Activated B cell treated with CpG ODN at 0.5 μM for 24 hours (primary cell): Measurements from ENCODE around the gene CCDC154. TPM values are rescaled to one million over a fixed set of nuclear protein-coding genes. Genes with fewer than 3 reads are reported as not detected.

Experiments
- ATAC-seq: fragments of 200-7000 bp; cut with Tn5 transposase; one replicate; pipeline ENCODE4 v1.10.0; 2021; ENCODE audit warnings: low read depth, mild to moderate bottlenecking, moderate library complexity
- CTCF ChIA-PET: fragments of 350-600 bp; sonication (Branson Sonifier 250); formaldehyde crosslinking; loops from one replicate; lab custom pipeline; 2021; ENCODE audit warnings: antibody characterized with exemption; lab: Charles Lee
- POLR2A ChIA-PET: fragments of 350-600 bp; sonication (Branson Sonifier 250); formaldehyde crosslinking; loops from one replicate; lab custom pipeline; 2021; ENCODE audit warnings: antibody characterized with exemption; lab: Charles Lee
- DNase-seq: peaks from one replicate; pipeline ENCODE4 v3.0.0; 2022
- H3K27ac Mint-ChIP-seq: one replicate; pipeline ENCODE4 v1.8.0; 2020; ENCODE audit warnings: mixed read lengths
- H3K27me3 Mint-ChIP-seq: one replicate; pipeline ENCODE4 v1.8.0; 2021; ENCODE audit warnings: mixed read lengths
- H3K36me3 Mint-ChIP-seq: one replicate; pipeline ENCODE4 v1.8.0; 2021; ENCODE audit warnings: low read depth, mixed read lengths
- H3K4me1 Mint-ChIP-seq: one replicate; pipeline ENCODE4 v1.8.0; 2021; ENCODE audit warnings: mixed read lengths
- H3K4me3 Mint-ChIP-seq: one replicate; pipeline ENCODE4 v1.8.0; 2020; ENCODE audit warnings: mild to moderate bottlenecking, mixed read lengths
- H3K9me3 Mint-ChIP-seq: one replicate; pipeline ENCODE4 v1.8.0; 2020; ENCODE audit warnings: mixed read lengths
- intact Hi-C: fragments of 100-400 bp; cut with micrococcal nuclease; formaldehyde crosslinking; loops from one replicate; pipeline ENCODE4 v1.15.1; 2024
- total RNA-seq: library from RNA; stranded (reverse); gene quantifications from 2 replicates; pipeline ENCODE4 v1.2.3, GENCODE V29; 2022
- TF ChIP-seq, protein P1 (sequence below): fragments of 200-600 bp; IDR thresholded peaks from one replicate; pipeline ENCODE4 v1.8.0; 2022; ENCODE audit warnings: antibody characterized with exemption, mild to moderate bottlenecking

Gene CCDC154
- total RNA-seq, 1 donor from 2014 or later, result 6.7 TPM

DNA sequence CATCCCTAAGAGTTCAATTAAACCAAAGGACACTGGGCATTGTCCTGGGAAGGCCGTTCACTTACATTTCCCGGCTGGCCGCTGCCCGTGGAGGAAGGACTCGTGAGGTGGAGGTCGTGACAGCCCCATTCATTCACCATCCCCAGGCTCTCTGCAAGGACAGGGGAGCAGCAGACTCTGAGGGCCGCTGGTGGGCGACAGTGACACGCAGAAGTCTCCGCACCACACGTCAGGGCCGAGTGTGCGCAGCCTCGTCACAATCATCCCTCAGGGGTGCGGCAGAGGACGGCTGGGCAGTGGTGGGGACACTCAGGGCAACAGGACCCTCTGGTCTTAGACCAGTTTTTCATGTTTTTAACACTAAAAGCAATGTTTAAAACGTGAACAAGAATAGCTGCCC lies 51.5 kb downstream of the CCDC154 start:
- ATAC-seq, result no peak
- Mint-ChIP-seq H3K36me3 (peaks cover 56% of the 10 kb centered on the region), H3K4me1 (no peaks in the 10 kb centered on the region), H3K9me3 (no peaks in the 10 kb centered on the region), H3K27ac (no peak overlapping the region), H3K4me3 (no peak overlapping the region), H3K27me3 (no peaks in the 10 kb centered on the region)
- no peak for DNase-seq
- CTCF ChIA-PET, result no interaction called here
- TF ChIP-seq, protein P1, sequence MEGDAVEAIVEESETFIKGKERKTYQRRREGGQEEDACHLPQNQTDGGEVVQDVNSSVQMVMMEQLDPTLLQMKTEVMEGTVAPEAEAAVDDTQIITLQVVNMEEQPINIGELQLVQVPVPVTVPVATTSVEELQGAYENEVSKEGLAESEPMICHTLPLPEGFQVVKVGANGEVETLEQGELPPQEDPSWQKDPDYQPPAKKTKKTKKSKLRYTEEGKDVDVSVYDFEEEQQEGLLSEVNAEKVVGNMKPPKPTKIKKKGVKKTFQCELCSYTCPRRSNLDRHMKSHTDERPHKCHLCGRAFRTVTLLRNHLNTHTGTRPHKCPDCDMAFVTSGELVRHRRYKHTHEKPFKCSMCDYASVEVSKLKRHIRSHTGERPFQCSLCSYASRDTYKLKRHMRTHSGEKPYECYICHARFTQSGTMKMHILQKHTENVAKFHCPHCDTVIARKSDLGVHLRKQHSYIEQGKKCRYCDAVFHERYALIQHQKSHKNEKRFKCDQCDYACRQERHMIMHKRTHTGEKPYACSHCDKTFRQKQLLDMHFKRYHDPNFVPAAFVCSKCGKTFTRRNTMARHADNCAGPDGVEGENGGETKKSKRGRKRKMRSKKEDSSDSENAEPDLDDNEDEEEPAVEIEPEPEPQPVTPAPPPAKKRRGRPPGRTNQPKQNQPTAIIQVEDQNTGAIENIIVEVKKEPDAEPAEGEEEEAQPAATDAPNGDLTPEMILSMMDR, result no peak
- intact Hi-C loops, result no loop called here
- POLR2A ChIA-PET, result no interaction called here

DNA sequence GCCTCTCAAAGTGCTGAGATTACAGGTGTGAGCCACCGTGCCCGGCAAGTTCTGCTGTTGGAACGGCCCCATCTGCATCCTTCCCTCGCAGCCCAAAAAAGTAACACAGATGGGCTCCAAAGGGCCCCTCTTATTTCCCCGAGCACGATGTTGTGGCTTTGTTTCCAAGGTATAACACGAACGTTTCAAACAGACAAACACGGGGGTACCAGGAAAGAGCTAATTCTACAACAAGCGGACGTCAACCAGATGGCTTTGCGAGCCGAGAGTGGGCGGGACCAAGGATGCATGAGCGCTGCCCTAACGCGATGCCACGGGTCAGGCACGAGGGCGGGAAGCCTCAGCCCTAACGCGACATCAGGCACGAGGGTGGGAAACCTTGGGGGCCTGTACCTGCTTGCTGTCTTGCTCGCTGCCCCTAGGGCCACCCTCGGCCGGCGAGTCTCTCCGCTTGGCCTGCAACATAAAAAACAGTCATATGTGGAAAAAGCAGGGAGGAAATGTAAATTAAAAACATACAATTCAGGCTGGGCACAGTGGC lies 54.0 kb downstream of the CCDC154 start:
- no peak for DNase-seq
- ChIA-PET POLR2A (no interaction called here), CTCF (no interaction called here)
- no peaks in the 10 kb centered on the region for H3K27me3 Mint-ChIP-seq
- no peak for ATAC-seq
- H3K4me1 Mint-ChIP-seq, result no peaks in the 10 kb centered on the region
- peaks cover 52% of the 10 kb centered on the region for H3K36me3 Mint-ChIP-seq
- intact Hi-C loops, result no loop called here
- no peaks in the 10 kb centered on the region for H3K9me3 Mint-ChIP-seq
- no peak overlapping the region for H3K27ac Mint-ChIP-seq
- TF ChIP-seq, protein P1, result no peak
- no peak overlapping the region for H3K4me3 Mint-ChIP-seq

DNA sequence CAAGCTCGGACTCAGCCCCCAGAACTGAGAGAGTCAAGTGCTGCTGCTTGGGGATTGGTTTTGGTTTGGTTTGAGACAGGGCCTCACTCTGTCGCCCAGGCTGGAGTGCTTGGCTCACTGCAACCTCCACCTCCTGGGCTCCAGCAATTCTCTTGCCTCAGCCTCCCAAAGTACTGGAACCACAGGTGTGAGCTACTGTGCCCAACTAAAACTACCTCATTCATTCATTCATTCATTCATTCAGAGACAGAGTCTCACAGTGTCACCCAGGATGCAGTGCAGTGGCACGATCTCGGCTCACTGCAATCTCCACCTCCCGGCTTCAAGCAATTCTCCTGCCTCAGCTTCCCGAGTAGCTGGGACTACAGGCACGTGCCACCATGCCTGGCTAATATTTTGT lies 54.6 kb downstream of the CCDC154 start:
- no peaks in the 10 kb centered on the region for H3K27me3 Mint-ChIP-seq
- H3K4me3 Mint-ChIP-seq, result no peak overlapping the region
- H3K9me3 Mint-ChIP-seq, result no peaks in the 10 kb centered on the region
- no peaks in the 10 kb centered on the region for H3K4me1 Mint-ChIP-seq
- H3K36me3 Mint-ChIP-seq, result peaks cover 55% of the 10 kb centered on the region
- POLR2A ChIA-PET, result no interaction called here
- CTCF ChIA-PET, result no interaction called here
- TF ChIP-seq, protein P1, result no peak
- intact Hi-C loops, result no loop called here
- no peak overlapping the region for H3K27ac Mint-ChIP-seq
- DNase-seq, result no peak
- ATAC-seq, result no peak

DNA sequence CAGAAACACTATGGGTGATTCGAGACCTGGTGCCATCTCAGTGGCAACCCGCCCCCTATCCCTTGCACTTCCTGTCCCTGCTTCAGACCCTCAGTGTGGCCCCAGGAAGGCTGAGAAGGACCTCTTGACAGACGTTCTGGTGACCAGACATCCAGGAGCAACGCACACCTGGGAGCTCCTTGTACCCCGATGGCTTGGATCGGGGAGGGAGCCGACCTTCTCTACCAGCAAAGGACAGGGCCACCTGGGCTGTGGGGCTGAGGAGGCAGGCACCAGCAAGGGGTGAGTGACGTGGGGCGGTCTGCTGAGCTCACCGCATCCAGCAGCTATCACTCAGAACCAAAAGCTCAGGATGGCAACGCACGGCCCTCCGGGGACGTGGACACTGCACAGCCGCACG lies 57.0 kb downstream of the CCDC154 start:
- CTCF ChIA-PET, result interaction anchor here (1.0 kb wide), 1 partner anchor 24 kb away, joined by 3 read pairs; no protein-coding TSS in a partner anchor
- intact Hi-C loops, result no loop called here
- ATAC-seq (no peak), DNase-seq (no peak)
- Mint-ChIP-seq H3K4me1 (no peaks in the 10 kb centered on the region), H3K27me3 (no peaks in the 10 kb centered on the region), H3K36me3 (peaks cover 49% of the 10 kb centered on the region), H3K9me3 (no peaks in the 10 kb centered on the region), H3K27ac (no peak overlapping the region), H3K4me3 (no peak overlapping the region)
- TF ChIP-seq, protein P1, result no peak
- POLR2A ChIA-PET, result no interaction called here

DNA sequence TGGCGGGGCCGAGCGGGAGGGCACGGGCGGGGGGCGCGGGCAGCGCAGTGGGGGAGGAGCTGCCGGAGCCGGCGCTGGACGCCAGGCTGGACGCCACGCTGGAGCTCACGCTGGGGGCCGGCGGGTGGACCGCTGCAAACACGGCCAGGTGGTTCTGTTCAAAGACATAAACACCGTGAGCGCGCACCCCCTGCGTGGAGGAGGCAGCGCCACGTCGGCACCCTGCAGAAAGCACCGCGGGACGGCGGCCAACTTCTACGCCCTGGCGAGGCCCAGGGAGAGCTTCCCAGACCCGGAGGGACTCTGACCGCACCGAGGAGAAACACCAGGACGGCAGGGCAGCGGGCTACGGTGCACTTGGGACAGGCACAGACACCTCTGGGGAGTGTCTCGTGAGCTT lies 59.1 kb downstream of the CCDC154 start:
- DNase-seq (no peak), ATAC-seq (no peak)
- ChIA-PET CTCF (no interaction called here), POLR2A (no interaction called here)
- H3K4me1 Mint-ChIP-seq, result peaks cover 2% of the 10 kb centered on the region
- H3K4me3 Mint-ChIP-seq, result no peak overlapping the region
- no peak overlapping the region for H3K27ac Mint-ChIP-seq
- no peaks in the 10 kb centered on the region for H3K9me3 Mint-ChIP-seq
- TF ChIP-seq, protein P1, result no peak
- intact Hi-C loops, result no loop called here
- peaks cover 49% of the 10 kb centered on the region for H3K36me3 Mint-ChIP-seq
- no peaks in the 10 kb centered on the region for H3K27me3 Mint-ChIP-seq

Other genes starting within 250 kb of the CCDC154 start
- gene TPSG1, start 219.3 kb downstream of the CCDC154 start, total RNA-seq, result not detected in 2 replicates
- gene TPSB2, start 214.4 kb downstream of the CCDC154 start, total RNA-seq, result not detected in 2 replicates
- not detected in 2 replicates for gene TPSAB1, start 203.9 kb downstream of the CCDC154 start, total RNA-seq
- gene TPSD1, start 188.5 kb downstream of the CCDC154 start, total RNA-seq, result not detected in 2 replicates
- 220 and 240 TPM in 2 replicates for gene UBE2I, start 134.9 kb downstream of the CCDC154 start, total RNA-seq
- 6.5 and 8.5 TPM in 2 replicates for gene BAIAP3, start 110.9 kb downstream of the CCDC154 start, total RNA-seq
- 45.3 and 49.0 TPM in 2 replicates for gene TSR3, start 92.7 kb downstream of the CCDC154 start, total RNA-seq
- 36.3 and 40.2 TPM in 2 replicates for gene GNPTG, start 92.6 kb downstream of the CCDC154 start, total RNA-seq
- gene UNKL, start 29.9 kb downstream of the CCDC154 start, total RNA-seq, result 42.1 and 70.7 TPM in 2 replicates
- gene UQCC4, start 23.8 kb downstream of the CCDC154 start, total RNA-seq, result 15.4 and 18.2 TPM in 2 replicates
- 0.24 and 0.33 TPM in 2 replicates for gene PERCC1, start 13.5 kb downstream of the CCDC154 start, total RNA-seq
- 127 and 144 TPM in 2 replicates for gene CLCN7, start 30.5 kb upstream of the CCDC154 start, total RNA-seq
- gene PTX4, start 44.4 kb upstream of the CCDC154 start, total RNA-seq, result not detected in 2 replicates
- gene TELO2, start 48.8 kb upstream of the CCDC154 start, total RNA-seq, result 72.9 and 78.8 TPM in 2 replicates
- 0.18 TPM in 1 of 2 replicates, not detected in the other for gene TMEM204, start 89.1 kb upstream of the CCDC154 start, total RNA-seq
- gene IFT140, start 167.5 kb upstream of the CCDC154 start, total RNA-seq, result 9.8 and 11.1 TPM in 2 replicates
- gene CRAMP1, start 167.8 kb upstream of the CCDC154 start, total RNA-seq, result 16.9 and 22.4 TPM in 2 replicates
- gene JPT2, start 233.7 kb upstream of the CCDC154 start, total RNA-seq, result 43.4 and 48.7 TPM in 2 replicates